GM21447 (cell line): Measurements from ENCODE around the gene SP140.
"Not testable (repeated sequence)": the region's sequence is repeated elsewhere in the genome, so short reads cannot be mapped to it uniquely, and the experiment has no call there.

Source experiments
- ATAC-seq: cut with Tn5 transposase; IDR thresholded peaks from one replicate; pipeline ENCODE4 v1.9.1; 2021; ENCODE audit not compliant: unreplicated experiment

Gene SP140

DNA sequence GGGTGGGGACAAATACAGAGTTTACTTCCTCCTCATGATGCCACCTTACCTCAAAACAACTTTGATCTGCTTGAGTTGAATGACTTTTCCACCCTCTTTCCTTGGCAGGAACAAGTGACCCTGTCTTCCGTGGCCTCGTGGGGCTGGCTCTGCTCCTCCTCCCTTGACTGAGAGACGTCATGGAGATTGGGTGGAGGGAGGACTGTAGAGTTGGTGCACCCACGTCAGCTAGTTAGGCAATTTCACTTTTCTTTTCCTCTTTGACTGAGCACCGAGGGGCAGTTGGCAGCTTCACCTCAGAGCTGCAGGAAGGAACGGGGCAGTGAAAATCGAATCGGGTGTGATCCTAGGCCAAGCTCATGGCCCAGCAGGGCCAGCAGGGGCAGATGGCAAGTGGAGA is at the start of gene SP140:
Gene SP140 (plus strand): TSS at position 251 of the 400 bp plus-strand sequence. CDS start 109 bp downstream, at position 360.
- peak; percentile 66 for ATAC-seq

DNA sequence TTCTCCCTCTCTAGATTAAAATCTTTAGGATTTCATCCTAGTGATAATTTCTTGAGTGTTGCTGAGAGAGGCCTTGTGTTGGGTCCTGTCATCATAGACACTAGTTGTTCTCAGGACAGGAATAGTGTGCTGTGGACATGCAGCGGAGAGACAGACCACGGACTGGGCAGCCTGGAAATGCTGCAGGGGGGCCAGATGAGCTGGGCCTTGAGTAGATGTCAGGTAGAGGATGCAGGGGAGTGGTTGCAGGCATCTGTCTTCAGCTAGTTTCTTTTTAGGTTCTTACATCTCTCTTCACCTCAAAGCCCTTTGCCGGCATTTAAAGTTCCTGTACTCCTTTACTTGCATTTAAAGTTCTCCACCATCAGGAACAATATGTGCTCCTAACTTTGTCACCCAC is 48.5 kb upstream of the SP140 start:
- ATAC-seq, result no peak

DNA sequence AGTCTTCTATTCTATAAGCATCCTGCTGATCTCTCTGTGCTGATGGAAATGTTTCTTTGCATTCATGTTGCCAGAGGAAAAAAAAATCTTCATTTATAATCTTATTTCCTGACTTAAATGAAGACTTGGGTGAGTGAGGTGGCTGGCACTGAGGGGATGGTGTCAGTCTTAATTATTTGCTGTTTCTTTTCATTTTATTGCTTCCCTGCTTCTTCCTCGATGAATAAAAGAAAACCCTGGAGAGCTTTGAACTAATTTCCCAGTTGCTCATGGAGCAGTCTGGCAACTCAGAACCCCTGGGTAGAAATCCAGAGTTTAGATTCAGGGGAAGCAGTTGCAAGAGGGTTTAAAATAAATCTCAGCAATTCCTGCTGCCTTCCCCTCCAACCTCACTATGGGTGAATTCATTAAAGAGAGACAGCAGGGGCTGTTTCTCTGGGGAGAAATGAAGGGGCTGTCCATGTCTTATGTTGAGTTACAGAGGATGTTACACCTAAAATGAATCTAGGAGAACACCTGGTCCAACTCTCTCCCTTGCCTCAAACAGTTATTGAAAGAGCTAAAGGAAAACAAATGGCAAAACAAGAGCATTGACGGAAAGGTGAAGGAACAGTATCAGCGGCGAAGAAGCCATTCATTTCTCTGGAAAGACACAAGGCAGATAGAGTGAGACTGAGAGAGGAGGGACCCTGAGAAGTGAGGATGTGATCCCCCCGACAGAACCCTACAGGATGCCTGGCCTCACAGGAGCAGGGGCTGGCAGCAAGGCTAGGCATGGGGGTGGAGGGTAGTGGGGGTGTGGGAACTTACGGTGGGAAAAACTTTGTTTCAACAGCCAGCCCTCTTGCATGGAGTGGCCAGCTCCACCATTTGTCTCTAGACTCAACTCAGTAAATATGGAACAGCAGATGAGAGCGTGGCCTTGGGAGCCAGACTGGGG is 46.7 kb upstream of the SP140 start:
- ATAC-seq, result no peak

DNA sequence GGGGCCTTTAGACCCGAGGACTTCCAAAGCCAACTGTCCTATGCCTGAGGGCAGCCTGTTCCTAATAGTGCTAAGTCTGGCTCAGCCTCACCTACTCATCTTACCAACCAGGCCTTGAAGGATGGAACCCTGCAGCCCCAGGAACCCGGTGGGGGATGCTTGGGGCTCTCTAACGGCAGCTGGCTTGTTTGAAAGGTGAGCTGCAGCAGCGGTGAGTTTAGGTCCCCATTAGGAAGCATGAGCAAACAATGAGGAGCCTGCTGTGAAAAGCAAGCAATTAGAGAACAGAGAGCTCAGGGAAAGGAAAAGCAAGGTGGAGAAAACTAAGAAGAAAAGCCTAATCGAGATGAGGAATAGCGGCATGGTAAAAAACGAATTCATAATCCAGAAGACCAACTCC is 45.6 kb upstream of the SP140 start:
- ATAC-seq, result no peak

DNA sequence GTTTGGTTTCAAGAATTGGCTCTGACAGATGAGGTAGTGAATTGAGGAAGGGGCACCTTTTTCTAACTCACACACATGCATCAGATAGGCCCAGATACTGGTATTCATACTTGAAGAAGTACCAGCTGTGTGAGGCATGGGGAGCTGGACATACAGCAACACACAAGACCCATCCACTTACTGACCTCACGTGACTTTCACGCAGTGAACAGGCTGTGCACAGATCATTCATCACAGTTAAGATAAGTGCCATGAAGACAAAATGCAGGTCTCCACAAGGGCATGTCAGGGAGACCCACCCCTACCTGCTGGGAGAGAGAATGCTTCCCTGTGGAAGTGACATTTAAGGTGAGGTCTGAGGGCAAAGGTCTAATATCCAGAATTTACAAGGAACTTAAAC is 44.3 kb upstream of the SP140 start:
- ATAC-seq, result no peak

DNA sequence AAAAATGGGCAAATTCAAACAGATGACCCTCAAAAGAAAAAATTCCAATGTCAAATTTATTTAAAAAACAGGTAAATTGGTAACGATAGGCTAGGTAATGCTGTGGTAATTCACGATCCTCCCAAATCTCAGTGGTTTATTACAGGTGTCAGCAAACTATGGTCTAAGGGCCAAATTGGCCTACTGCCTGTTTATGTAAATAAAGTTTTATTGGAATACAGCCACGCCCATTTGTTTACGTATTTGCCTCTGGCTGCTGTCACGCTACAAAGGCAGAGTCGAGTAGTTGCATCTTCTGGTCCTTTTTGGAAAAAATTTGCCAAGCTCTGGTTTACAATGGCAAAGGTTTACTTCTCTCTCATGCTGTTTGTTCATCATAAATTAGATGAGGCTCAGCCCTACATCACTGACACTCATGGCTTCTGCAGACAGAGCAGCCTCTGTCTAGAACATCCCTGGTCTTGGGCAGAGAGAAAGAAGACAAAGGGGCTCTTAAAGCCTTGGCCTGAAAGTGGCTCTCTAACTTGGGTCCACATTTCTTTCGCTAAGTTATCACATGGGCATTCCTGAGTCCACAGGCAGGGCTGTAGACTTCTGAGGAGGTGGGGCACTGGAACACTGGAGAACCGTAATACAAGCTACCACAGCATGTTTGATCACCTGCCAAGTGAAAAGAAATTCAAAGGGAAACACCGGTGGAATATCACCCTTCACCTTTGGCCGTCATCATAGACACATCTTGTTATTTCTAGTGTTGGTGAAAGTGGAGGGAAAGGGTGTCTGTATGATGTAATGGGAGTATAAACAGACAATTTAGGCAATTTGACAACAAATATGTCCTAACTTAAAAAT is 40.6 kb upstream of the SP140 start:
- ATAC-seq, result no peak

DNA sequence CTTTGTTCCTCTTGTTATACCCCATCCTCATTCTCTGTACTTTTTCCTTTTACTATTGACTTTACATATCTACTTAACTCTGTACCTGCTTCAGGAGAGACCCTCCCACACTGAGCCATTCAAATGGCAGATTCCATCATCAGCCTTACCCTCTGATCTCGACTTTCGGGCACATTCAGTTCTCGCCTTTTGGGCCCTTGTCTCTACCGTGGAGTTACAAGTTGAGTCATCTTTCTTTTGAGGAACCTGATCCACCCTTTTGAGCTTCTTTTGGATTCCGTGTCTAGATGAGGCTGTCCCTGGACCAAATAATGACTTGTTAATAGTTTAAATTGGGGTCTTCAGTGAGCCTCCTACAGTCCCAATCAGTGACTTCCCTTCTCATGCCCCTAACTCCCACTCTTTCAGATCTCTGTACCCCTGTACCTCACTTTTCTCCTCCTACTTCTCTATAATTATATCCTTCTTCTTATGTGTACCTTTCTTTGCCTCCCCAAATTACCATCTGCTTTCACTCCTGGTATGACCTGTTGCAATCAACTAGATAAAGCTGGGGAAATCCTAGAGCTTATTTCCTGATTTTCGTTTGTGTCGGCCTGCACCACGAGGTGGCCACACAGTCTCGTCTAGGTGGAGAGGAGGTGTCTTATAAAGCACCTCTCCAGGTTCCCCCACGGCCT is 23.0 kb upstream of the SP140 start:
- ATAC-seq, result peak; percentile 41

DNA sequence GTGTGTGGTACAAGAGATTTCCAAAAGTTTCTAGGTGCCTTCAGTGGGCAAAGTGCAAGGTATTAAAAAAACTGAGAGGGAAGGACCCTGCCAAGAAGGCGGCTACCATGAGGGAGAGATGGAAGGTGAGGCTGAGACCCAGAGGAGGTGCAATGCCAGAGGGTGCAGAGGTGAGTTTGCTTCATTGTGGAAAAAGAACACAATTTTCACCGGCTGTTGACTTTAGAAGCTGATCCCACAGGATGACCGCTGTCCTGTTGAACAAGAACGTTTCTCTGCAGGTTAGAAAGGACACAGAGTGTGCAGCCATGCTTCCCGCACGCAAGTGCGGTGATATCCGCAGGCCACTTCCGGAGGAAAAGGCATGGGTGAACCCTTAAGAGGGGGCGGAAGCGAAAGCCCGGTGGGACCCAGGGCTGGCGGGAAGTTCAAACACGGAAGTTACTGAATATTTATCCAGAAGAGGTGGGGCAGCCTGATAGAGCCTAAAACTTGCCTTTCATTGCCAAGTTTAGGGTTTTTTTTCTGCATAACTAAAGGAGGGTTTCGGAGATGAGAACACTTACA is 22.3 kb upstream of the SP140 start:
- ATAC-seq, result peak; percentile 54

DNA sequence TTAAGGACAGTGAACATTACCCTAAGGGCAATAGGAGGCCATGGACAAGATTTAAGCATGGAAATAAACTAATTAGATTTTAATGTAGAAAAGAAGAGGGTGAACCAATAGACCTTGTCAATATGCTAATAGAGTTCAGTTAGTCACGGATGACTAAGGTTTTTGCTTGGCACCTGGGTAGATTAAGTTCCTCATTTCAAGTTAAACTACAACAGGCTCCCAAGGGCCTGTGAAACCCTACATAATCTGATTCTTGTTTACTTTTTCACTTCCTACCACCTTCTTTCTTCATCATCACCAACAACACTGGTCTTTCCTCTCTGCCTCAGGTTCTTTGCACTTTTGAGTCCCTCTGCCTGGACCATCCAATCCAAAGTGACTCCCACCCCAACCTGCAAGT is 20.5 kb upstream of the SP140 start:
- peak; percentile 43 for ATAC-seq

DNA sequence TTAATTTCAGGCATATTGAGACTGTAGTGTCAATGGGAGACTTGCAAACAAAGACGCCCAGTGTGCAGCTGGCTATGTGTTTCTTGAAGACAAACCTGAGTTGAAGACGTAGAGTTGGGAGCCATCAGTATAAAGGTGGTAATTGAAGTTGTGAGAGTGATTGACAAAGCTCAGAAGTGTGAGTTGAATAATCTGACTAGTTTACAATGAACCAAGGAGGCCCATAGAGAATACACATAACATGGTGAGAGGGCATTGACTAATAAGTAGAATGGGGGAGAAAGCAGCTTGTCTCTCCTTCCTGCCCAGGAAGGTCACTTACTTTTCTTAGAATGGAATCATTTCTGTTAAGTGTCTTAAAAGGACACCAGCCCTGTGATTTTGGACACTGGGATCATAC is 19.8 kb upstream of the SP140 start:
- ATAC-seq, result no peak

DNA sequence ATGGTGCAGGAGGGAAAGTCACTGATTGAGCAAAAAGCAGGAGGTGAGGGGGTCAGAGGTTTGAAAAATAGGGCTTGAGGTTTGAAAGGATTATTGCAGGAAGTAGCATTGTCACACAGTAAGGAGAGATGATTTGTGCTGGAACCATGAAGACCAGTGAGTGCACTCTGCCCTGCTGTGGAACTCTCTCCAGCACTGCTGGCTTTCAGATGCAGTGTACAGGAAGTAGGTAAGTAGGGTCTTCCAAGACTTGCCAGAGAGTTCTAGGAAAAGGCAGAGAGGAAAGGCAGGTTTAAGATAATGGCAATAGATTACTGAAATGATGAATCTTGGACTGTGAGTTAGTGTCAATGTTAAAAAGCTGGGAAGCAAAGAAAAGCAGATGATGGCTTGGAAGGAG is 17.0 kb upstream of the SP140 start:
- no peak for ATAC-seq

DNA sequence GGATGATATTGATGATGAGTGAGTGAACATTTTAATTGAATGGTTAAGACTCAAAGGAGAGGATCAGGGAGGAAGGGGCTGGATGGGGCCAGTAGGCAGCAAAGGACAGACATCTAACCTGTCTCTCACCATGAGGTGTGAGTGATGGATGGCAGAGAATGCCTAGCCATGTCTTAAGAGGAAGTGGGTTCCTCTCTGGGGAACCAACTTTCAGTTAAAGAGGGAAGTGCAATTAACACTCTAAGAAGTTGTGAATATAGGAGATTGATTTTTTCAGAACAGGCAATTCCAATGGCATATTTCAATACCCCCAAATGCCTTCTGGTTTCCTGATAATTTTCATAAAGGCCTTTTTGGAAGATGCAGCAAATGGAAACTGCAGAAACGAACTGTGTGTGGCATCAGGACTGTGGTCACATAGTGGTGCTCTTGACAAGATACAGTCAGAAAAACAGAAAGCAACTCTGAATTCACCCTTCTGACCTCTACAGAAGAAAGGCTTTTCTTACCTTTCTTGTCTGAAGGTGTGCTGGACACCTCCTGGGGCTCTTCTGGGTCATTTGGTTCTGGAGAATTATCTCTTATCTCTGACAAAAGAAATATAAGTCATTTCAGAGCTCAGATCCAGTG is 16.0 kb upstream of the SP140 start:
- no peak for ATAC-seq

DNA sequence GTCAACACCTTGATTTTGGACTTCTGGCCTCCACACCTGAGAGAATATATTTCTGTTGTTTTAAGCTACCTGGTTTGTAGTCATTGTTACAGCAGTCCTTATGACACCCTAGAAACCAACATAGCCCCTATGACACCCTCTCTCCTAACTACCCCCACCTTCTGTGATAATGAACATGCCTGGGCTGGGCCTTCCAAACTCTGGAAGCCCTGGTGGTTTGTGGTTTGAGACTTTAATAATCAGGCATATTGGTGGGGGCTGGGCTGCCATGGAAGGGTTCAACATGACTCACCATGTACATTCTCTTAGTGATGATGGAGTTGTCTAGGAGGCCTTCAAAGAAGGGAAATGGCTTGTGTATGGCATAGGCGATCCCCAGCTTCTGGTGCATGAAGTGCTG is 9.0 kb upstream of the SP140 start:
- no peak for ATAC-seq

DNA sequence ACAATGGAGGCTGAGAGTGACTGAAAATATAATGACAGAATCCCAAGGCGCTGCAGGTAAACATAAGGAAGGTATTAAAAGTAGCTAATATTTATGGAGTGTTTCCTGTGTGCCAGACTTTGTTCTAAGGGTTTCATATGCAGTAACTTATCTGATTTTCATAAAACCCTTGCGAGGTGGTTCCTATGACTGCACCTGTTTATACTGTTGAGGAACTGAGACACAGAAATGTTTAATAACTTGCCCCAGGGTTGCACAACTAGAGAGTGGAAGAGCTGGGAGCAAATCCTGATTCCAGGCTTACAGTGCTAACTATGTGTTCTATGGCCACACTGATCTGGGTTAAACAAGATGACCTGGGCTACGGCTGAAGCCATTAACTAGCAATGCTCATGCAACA is 8.1 kb upstream of the SP140 start:
- ATAC-seq, result peak; percentile 35

DNA sequence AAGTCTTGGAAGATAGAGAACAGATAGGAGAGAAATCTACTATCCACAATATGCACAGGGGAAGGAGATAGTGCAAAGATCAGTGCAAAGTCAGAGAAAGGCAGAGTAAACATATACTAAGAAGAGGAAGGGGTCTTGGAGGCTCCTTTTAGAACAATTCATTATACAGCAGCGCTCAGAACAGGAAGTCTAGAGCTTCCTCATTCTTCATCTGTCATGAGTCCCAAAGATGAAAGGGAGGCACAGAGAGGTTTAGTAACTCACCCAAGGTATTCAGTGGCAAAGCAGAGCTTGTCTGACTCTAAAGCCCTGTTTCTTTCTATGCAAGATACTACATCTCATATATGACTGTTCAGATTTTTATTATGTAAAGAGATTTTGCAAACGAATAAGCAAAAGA is 7.1 kb upstream of the SP140 start:
- ATAC-seq, result no peak

DNA sequence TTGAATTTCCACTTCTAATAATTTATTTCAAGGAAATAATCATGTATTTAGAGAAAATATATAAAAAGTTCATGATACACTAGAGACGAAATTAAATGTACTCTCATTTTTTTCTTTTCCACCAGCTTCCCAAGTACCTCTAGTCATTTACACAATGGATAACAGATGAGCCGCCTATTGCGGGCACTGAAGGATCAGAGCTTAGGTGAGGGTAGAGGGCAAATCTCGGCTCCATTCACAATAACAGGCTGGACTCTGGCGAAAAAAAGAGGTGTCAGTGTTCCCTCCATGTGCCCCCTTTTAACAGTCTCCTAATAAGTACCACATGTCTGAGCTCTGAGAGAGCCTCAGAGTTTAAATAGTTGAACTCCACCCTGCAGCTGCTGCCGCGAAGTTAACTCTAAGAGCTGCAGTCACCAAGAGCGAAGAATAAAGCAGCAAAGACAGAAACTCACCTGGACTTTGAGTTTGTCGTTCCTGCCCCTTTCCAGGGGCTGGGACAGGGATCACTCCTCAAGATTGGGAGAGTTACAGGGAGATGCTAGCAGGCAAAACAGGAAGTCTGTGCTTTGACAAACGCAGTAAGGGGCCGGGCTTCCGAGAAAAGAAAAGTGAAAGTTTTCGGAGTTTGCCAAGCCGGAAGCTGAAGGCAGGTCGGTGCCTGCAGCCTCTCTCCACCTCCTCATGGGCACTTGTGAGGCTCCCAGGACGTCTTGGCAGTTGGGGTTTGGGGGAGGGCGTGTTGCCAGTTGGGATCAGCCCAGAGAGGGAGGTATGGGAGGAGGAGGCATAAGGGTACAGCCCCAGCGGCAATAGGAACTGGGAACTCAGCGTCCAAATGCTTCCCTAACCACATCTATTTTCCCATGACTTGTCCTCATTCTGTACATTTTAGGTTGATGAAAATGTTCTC is 5.9 kb upstream of the SP140 start, which contains the start of gene SP110:
Gene SP110 (minus strand): TSS at position 566 of the 913 bp plus-strand sequence. CDS start 3,057 bp downstream, outside the sequence.
- ATAC-seq, result peak; percentile 81

DNA sequence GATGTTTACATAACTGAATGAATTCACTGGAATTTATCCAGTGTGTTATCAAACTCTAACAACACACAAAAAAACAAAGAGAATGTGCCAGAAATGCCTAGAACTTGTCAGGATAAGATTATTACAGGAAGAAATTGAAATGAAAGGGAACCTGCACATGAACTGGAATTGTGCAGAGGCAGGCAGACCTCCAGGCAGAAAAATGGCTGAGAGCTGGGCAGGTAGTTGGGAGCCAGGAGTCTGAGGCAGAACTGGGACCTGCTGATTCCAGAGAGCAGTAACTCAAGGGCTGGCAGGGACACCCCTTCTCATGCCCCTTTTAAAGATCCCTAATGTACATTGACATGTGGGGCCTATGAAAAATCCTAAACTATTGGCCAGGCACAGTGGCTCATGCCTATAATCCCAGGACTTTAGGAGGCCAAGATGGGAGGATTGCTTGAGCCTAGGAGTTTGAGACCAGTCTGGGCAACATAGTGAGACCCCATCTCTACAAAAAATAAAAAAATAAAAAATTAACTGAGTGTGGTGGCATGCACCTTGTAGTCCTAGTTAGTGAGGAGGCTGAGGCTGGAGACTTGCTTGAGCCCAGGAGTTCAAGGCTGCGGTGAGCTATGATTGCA is 5.1 kb upstream of the SP140 start:
- ATAC-seq, result no peak

DNA sequence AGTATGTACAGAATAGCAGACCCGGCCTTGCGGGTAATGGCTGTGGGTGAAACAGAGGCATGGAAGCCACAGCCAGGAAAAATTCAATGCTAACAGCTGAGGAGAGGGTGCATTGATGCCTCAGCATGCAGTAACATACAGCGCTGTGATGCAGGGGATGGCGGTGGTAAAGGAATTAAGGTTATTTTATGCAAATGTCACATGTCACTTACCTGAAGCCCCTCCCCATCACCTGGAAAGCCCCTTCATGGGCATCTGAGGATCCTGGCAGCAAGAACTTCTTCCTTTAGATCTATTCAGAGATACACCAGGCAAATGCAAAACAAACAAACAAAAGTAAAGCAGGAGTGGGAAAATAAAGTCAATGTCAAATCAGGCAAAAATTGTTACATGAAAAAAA is 4.0 kb upstream of the SP140 start:
- no peak for ATAC-seq

DNA sequence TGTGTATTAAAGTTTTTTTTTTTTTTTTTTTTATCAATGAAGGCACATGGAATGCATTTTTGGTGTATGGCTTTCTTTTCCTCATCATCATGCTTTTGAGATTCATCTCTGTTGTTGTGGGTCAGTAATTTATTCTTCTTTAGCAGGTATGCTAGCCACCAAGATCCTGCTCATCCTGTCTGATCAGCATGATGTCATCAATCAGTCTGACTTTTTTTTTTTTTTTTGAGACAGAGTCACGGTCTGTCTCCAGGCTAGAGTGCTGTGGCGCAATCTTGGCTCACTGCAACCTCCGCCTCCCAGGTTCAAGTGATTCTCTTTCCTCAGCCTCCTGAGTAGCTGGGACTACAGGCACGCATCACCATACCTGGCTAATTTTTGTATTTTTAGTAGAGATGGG is 2.7 kb upstream of the SP140 start:
- ATAC-seq, result not testable (repeated sequence)
